NCI-H1105 (cell line): ENCODE data around the gene CUX1.

Experiments
- DNase-seq: peaks from one replicate; lab custom pipeline; 2025; lab: John Stamatoyannopoulos, UW

Gene CUX1

GRCh38 chr7:101896316-101896715 lies 78.9 kb downstream of the CUX1 start:
- no peak for DNase-seq

GRCh38 chr7:101896941-101897340 lies 79.5 kb downstream of the CUX1 start:
- DNase-seq: no peak

- DNase-seq: no peak
Observed at GRCh38 chr7:101898106-101898505, 80.7 kb downstream of the CUX1 start.

GRCh38 chr7:101899616-101900015 lies 82.2 kb downstream of the CUX1 start:
- DNase-seq: no peak

GRCh38 chr7:101900103-101900502 lies 82.7 kb downstream of the CUX1 start:
- DNase-seq: no peak

DNA sequence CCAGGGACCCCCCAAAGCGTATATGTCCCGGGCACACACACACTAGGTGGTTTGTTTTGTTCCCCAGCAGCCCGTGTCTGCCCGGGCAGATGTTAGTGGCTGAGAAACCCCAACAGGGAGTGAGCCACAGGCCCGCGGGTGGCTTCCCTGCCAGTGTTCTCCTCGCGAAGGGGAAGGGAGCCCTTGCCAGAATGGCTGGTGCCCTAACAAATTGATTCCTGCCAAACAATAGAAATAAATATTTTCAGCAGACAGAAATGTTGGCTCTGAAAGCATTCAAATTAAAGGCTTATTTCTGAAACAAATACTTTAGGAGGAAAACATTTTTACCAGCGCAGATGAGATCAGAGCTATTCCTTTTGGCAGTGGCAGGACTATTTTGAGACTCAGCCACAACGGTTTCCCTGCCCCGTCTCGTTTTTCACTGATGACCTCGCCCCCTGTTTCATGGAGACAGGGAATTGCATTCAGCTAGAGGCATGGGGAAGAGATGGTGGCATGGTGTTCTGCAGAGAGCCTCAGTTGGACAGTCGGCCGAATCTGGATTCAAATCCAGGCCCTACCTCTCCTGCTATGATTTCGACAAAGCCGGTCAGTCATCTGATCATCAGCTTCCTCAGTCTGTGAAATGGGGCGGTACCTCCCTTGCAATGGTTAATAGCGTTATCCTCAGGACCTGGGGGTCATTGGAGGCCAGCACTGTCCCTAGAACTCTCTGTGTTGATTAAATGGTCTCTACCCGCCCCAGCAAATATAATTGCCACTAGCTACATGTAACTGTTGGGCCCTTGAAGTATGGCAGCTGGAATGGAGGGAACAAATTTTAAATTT lies 84.5 kb downstream of the CUX1 start:
- DNase-seq: no peak

- no peak for DNase-seq
Observed at GRCh38 chr7:101902680-101903514, 85.5 kb downstream of the CUX1 start.

- no peak for DNase-seq
Observed at GRCh38 chr7:101903515-101903868, 86.1 kb downstream of the CUX1 start.

DNA sequence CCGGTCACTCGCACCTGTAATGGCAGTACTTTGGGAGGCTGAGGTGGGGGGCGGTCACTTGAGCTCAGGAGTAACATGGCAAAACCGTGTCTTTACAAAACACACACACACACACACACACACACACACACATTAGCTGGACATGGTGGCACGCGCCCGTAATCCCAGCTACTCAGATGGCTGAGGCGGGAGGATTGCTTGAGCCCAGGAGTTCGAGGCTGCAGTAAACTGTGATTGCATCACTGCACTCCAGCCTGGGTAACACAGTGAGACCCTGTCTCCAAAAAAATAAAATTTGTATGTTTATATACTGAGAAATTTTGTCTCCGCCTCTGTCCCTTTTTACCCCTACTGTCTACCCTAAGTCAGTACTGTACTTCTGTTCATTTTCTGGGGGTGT lies 86.6 kb downstream of the CUX1 start:
- DNase-seq: no peak

DNA sequence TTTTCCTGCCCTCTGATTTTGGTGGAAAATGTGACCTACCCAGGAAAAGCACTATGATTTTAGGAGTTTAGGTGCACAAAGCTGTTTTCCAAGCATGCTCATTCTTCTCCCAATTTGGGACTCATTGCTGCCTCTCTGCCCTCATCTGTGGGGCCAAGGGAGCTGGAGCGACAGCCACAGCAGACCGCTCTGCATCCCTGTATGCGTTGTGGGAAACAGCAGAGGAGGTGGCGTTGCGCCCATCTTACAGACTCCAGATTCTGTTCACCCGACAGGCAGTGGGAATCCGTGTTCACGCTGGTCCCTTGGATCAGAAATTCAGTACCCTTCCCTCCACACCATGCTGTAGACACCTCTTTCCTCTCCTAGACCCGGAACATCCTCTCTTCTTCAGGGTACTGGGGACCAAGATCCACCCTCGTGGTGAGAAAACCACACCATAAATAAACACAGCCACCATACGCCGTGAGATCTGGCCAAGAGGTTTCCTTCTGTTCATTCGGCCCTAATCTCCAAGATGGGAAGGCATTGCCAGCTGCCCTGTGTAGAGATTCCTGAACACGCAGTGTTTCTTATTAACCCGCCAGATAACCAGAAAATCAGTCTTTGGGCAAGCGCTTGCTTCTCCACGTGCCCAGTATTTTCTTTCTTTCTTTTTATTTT lies 87.9 kb downstream of the CUX1 start:
- DNase-seq: no peak

- DNase-seq: no peak
Observed at GRCh38 chr7:101906291-101907240, 89.1 kb downstream of the CUX1 start.

DNA sequence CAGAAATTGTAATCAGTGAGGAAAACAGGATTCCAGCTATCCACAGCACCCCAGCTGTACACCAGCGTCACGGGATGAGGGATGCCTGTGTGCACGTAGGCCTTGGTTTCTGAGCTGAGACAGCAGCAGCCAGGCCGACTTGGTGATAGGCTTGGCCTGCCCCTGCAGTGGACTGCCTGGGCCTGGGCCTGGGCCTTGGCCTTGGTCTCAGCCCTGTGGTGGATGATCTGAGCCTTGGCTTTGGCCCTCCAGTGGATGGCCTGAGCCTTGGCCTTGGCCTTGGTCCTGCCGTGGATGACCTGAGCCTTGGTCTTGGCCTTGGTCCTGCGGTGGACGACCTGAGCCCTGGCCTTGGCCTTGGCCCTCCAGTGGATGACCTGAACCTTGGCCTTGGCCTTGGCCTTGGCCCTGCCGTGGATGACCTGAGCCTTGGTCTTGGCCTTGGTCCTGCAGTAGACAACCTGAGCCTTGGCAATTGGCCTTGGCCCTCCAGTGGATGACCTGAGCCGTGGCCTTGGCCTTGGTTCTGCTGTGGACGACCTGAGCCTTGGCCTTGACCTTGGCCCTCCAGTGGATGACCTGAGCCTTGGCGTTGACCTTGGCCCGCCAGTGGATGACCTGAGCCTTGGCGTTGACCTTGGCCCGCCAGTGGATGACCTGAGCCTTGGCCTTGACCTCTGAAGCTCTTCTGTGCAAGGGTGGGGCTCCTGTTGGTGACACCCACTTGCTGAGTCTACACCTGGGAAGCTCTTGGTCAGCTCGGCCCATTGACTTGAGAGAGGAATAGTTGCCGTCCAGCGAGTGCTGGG lies 93.8 kb downstream of the CUX1 start:
- DNase-seq: no peak

GRCh38 chr7:101911800-101912715 lies 94.6 kb downstream of the CUX1 start:
- no peak for DNase-seq

DNA sequence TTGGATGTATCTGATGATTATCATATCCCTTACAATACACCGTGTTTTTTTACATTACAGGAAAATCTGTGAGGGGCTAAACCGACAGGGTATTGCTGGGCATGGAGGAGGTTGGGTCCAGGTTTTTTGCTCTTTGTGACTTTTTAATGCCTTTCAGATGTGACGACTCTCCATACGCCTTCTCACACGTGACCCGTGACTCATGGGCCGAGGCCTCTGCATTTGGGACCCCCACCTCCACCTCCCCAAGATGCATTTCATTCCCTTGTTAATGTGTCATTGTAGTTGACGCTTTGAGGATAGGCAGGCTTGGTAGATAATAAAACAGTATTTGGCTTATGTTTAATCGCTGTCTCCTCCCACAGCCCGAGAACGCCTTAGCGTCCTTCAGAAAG lies 95.3 kb downstream of the CUX1 start:
- DNase-seq: no peak

GRCh38 chr7:101913247-101913721 lies 95.9 kb downstream of the CUX1 start:
- no peak for DNase-seq

DNA sequence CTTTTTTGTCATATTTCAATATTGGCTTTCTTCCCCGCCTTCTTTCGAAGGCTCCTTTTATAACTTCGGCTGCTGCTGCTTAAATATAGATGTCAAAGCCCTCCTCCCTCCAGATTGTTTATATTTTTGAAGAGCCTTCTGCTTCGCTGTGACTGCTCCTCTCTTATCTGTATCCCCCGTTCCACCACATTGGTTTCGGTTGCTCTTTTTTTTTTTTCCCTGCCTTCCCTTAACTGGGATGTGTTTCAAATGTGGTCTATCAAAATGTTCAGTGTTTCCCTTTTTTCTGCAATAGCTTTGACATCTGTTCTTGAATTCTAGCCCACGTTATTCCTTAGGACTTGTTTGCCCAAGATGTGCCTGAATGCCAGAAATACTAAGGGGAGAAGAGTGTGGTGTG lies 96.4 kb downstream of the CUX1 start:
- no peak for DNase-seq

DNA sequence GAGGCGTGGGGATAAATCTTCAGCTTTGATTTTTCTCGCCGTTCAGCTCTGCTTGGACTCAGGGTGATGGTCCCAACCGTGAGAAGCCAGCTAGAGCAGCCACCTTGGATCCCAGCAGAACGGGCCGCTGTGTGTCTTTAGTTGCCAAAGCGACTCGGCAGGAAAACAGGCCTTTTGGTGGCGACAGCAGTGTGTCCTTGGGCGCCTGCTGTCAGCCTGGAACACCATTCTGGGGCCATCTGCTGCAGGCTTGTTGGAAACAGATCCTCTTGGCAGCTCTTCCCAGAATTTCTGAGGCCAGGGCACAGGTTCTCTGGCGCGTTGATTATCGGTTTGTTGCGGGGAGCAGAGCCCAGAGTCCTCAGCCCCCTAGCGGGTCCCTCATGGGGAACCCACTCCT lies 97.6 kb downstream of the CUX1 start:
- DNase-seq: no peak

DNA sequence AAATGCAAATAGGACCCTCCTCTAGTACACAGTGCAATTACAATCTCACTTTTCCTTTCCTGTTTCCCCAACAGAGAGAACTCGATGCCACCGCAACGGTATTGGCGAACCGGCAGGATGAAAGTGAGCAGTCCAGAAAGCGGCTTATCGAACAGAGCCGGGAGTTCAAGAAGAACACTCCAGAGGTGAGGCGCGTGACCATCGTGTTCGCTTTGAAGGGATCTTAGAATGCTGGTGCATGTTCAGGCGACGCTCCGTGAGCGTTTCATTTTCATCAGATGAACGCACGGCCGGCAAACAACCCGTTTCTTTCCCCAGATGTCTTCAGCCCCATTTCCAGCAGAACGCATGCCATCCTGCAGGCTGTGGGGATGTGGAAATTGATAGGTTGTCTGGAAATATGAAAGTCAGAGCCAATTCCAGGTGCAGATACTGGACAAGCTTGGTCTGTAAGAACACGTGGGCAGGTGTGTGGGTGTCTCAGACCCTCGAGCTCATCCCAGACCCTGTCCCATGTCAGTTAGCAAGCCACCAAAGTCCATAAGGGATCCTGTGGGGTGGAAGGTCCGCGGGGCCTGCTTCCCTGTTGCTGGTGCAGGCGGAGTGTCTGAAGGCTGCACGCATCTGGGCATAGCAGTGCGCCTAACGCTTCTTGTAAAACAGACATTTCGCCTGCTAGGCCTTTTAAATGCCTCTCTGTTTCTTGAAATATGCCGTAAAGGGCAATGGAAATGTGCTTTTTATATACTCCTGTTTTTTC lies 98.8 kb downstream of the CUX1 start:
- no peak for DNase-seq

DNA sequence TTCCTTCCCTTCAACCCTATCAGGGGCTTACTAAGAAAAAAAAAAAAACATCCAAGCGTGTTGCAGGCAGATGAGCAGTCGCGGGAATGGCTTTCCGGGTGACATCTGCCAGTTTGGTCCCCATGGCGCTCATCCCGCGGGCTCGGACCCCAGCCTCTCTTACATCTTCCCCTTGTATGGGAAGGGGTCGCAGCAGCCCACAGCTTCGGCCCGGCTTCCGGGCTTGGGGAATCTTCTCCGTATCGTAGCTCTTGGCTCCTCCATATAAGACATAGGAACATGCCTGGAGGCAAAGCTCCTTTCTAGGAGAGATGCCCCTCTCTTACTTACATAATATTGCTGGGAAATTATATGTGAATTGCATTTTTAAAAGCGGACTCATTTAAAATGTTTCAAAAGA lies 99.5 kb downstream of the CUX1 start:
- no peak for DNase-seq
